GM21717 (cell line): Measurements from ENCODE around the gene PLEKHG3.
"Not testable (repeated sequence)": the region's sequence is repeated elsewhere in the genome, so short reads cannot be mapped to it uniquely, and the experiment has no call there.

ENCODE experiments used
- ATAC-seq: cut with Tn5 transposase; IDR thresholded peaks from one replicate; pipeline ENCODE4 v1.9.1; 2021; ENCODE audit warnings: mild to moderate bottlenecking, moderate library complexity; ENCODE audit not compliant: unreplicated experiment

The PLEKHG3 gene

DNA sequence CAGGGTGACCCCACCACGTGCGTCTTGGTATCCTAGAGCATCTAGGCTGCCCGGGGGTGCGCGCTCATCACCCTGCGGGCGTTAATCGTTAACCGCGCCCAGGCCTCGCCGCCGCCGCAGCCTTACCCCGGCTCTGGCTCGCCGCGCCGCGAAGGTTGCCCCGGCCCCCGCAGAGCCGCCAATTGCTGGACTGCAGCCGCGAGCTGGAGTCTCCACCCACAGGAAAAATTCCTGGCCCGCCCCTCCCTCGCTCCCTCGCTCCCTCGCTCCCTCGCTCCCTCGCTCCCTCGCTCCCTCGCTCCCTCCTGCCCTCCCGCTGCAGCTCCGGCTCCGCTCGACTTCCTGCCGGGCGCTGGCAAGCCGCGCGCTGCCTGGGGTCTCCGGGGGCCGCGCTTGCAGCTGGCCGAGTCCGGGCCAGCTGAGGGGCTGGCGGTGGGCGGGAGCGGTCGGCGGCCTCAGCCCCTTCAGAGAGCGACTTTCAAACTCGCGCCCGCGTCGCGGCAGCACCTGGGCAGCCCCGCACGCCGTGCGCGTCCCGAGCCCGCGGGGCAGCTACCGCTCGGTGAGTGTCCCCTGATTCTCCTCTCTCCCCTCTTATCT is at the start of gene PLEKHG3:
PLEKHG3 (plus strand) TSS at position 282 of the 600 bp plus-strand sequence. CDS start 23,208 bp downstream, outside the sequence.
- ATAC-seq, result no peak

GRCh38 chr14:64654901-64655300 is 49.3 kb upstream of the PLEKHG3 start:
- ATAC-seq, result no peak

DNA sequence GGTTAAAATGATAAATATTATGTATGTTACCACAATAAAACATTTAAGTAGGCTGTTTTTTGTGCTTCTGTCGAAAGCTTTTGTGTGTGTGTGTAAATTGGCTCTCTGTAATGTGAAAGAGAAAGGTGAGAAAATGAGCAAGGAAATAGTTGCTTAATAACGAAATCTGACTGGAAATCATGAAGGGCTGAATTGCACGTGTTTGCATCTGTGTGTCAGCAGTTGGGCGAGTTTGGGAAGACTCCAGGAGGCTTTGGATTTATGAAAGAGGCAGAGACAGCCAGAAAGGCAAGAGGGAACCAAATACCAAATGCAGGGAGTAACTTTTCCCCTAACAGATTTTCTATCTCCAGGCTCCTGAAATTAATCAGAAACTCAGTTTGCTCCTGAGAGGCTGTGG is 47.2 kb upstream of the PLEKHG3 start:
- no peak for ATAC-seq

GRCh38 chr14:64658201-64658600 is 46.0 kb upstream of the PLEKHG3 start:
- no peak for ATAC-seq

GRCh38 chr14:64658700-64659264 is 45.4 kb upstream of the PLEKHG3 start:
- ATAC-seq, result not testable (repeated sequence)

DNA sequence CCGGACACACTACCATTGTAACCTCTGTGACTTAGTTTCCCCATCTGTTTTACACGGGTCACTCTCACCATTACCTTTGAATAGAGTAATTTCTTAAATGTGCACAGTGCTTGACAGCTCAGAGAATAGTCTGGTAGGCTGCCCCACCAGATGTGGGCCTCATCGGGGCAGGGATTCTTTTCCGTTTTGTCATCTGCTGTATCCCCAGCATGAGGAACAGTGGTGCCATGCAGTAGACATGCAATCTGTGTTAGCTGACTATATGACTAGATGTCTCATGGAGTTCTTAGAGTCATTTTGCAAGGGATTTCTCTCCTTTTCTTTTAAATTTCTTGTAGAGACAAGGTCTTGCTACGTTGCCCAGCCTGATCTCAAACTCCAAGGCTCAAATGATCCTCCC is 44.9 kb upstream of the PLEKHG3 start:
- no peak for ATAC-seq

- ATAC-seq, result no peak
Observed at GRCh38 chr14:64663174-64663573, 41.0 kb upstream of the PLEKHG3 start.

DNA sequence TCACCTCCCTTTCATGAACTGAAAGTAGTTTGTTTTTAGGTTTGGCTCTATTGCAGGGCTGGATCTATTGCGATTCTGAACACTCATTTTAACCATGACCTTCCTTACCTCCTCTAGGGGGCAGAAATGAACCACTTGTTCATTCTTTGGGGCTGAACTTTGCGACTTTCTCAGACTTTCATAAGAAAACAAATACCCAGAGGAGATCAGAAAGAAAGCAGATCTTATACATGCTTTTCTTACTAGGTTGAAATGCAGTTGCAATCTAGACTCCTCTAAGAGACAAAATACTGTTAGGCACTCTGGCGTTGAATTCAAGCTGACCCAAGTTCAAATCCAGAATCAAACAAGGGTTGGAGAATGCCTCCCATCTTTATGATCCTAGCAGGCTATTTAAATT is 32.6 kb upstream of the PLEKHG3 start:
- ATAC-seq, result no peak

- no peak for ATAC-seq
Observed at GRCh38 chr14:64673316-64673715, 30.9 kb upstream of the PLEKHG3 start.

DNA sequence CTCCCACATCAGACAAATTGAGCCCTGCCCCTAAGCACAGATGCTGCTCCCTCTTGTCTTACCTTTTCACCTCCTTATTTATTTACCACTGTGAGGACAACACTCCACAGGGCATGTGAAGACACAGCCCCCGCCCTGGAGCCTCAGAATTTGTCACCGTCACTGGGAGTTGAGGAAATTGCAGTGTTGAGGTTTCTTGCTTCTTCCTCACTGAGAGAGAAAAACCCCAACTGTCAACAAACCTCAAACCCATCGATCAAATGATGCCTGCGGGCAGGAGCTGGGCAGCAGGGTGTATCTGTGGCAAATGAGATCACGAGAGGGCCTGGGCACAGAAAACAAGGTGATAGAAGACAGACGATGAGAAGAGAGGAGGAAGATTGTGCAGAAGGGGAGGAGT is 30.5 kb upstream of the PLEKHG3 start:
- ATAC-seq, result no peak

GRCh38 chr14:64674829-64675228 is 29.4 kb upstream of the PLEKHG3 start:
- no peak for ATAC-seq

GRCh38 chr14:64675312-64675711 is 28.9 kb upstream of the PLEKHG3 start:
- no peak for ATAC-seq

DNA sequence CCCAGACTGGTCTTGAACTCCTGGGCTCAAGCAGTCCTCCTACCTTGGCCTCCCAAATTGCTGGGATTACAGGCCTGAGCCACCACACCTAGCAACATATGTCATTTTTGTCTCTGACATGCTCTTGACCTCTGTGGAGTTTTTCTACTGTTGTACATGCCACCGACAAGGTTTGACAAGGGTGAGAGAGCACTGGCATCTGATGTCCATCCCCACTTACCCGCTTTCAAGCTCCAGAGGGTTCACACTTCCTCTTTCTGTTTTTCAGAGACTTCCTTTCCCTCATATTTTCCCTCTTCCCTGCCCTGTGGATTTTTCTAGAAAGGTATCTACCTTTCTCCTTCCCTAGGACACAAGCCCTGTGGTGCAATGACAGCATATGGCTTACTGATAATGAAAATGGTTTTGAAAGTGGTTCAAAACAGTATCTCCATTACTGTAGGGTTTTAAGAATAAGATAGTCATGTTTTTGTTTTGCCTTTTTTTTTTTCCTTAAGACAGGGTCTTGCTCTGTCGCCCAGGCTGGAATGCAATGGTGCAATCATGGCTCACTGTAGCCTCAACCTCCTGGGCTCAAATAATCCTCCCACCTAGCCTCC is 27.7 kb upstream of the PLEKHG3 start:
- ATAC-seq, result no peak

DNA sequence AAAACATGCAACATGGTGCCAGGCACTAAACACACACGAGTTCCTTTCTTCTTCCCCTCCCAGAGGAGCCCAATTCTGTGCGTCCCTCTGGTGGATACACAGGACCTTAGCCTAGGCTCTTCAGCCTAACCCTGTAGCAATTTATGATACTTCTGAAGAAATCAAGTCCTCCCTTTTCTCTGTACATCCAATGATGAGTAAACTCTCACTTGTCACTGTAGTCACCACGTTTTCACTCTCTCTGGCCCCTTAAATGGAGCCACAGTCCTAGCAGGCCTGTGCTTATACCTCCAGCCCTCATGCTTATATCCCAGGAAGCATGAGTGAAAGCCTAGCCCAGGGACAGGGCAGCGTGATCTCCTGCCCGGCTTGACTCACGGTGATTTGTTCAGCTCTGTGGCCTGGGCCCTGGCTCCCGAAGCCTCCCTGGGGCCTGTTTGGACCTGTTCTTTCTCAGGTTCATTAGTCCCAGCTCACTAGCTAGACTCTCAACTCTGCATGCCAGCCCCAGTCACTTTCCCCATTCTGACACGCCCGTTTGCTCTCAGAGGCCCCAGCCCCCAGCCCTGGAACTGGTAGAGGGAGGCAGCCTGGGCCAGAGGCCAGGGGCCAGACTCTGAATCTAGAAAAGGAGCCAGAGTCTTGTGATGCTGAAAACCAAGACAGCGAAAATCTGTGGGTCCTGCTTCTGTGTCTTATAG is 24.1 kb upstream of the PLEKHG3 start:
- no peak for ATAC-seq

- no peak for ATAC-seq
Observed at GRCh38 chr14:64680714-64681065, 23.5 kb upstream of the PLEKHG3 start.

DNA sequence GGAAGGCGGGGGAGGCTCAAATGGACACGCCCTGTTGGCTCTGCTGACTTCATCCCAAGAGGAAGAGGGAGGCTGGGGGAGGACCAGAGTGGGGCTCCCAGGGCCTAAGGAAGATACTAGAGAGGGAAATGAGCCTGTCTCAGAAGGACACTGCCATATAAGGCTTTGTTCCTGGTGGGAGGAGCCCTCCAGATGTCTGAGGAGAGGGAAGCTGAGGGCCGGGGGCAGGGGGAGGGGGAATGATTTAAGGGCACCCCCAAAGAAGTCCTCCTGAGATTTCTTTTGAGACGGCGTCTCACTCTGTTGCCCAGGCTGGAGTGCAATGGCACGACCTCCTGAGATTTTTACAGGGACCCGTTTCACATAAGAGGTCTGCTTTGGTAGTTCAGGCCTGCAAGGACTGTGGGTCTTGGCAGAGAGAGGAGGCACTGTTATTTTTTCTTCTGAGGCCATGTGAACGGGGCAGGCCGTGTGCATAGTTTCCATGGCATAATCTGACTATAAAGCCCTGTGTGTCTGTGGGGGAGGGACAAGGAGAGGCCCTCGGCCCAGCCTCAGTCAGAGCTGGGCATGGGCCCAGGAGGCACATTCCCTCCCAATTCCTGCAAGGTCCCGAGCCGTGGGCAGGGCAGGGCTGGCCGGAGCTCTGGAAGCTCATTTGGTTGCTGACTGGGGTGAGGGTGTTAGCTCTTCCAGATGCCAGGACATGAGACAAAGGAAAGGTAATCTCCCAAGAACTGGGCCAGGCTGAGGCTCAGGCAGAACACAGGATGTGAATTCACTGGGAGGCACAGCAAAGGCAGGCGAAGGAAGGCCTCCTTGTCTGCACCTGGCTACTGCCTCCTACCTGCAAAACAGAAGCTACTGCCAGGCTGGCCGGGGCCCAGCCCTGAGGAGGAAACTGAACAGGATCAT is 22.2 kb upstream of the PLEKHG3 start:
- no peak for ATAC-seq

DNA sequence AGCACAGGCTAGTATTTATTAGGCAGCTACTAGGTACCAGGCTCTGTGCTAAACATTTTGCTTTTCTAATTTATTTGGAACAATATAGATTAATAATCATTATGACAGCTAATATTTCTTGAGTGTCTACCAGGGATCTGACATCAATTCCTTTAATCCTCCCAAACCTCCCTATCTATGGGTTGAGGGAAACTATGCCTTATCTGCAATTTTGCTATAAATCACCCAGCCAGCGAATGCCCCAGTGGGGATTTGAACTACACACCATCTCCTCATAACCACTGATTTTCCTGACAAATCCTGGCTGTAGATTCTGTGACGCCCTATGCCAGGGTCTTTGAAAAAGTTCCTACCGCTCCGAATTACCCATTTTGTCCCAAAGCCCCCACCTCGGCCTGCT is 21.4 kb upstream of the PLEKHG3 start:
- ATAC-seq, result no peak

- ATAC-seq, result no peak
Observed at GRCh38 chr14:64683264-64683663, 21.0 kb upstream of the PLEKHG3 start.

DNA sequence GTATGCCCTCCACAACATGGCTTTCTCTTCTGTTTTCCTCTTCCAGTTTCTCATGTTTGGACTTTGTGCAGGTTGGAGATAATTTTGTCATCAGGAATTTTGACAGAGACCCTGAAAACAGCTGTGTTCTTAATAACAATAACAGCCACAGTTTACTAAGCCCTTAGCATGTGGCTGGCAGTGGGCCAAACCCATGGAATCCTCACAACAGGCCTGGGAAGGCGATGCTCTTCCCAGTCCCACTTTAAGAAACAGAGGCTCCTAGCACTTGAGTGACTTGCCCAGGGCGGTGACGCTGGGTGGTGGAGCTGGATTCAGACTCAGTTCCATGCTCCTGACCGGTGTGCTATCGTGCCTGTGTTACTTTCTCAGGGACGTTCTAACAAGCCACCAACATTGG is 20.1 kb upstream of the PLEKHG3 start:
- ATAC-seq, result no peak

GRCh38 chr14:64685371-64686281 is 18.6 kb upstream of the PLEKHG3 start:
- no peak for ATAC-seq
